Smooth muscle cell of the coronary artery (primary cell): ENCODE results near the gene SCAND1. TPM values are rescaled to one million over a fixed set of nuclear protein-coding genes. Genes with fewer than 3 reads are reported as not detected.

Experiments
- total RNA-seq: library from RNA; depleted of rRNA; stranded (reverse); fragments of >200 nt; gene quantifications from 2 replicates; pipeline ENCODE4 v1.2.3, GENCODE V29; 2014; ENCODE audit warnings: low replicate concordance

The SCAND1 gene
- 8.1 and 46.1 TPM in 2 replicates for total RNA-seq

GRCh38 chr20:35954200-35954906 lies at the start of gene SCAND1:
SCAND1 (minus strand) TSS chr20:35954502; CDS start chr20:35954284, 218 bp downstream.

GRCh38 chr20:35967979-35968640 lies 13.8 kb upstream of the SCAND1 start, which contains the start of gene CNBD2:
CNBD2 (plus strand) TSS chr20:35968590; CDS start chr20:35968763, 173 bp downstream.

Other genes with a start within 250 kb of the SCAND1 start
- 279 and 325 TPM in 2 replicates for gene RBM39, start 212.2 kb downstream of the SCAND1 start, total RNA-seq
- gene PHF20, start 182.5 kb downstream of the SCAND1 start, total RNA-seq, result 15.8 and 19.1 TPM in 2 replicates
- 1.1 and 1.7 TPM in 2 replicates for gene CNBD2, start 14.1 kb upstream of the SCAND1 start, total RNA-seq
- 9.8 and 14.1 TPM in 2 replicates for gene EPB41L1, start 200.2 kb upstream of the SCAND1 start, total RNA-seq